Prostate gland (tissue), 2 donors: ENCODE data around the gene PTPRE.

Experiments used
- POLR2A ChIP-seq: fragments of 450-650 bp; IDR thresholded peaks from one replicate; pipeline ENCODE4 v1.6.1; 2016; ENCODE audit warnings: antibody characterized with exemption, mild to moderate bottlenecking
- TF ChIP-seq, protein P1 (sequence below), 4 experiments: fragments of 200-600 bp in 2 of 4; fragments of 450-650 bp in 2 of 4; sonication (generic) in 2 of 4; IDR thresholded peaks; 1 replicate in 3 of 4; 2 replicates in 1 of 4; pipeline ENCODE4 v1.5.1; 2016 to 2019; ENCODE audit warnings: antibody characterized with exemption in 4 of 4, mild to moderate bottlenecking in 2 of 4, moderate library complexity in 2 of 4

- TF ChIP-seq, protein P1, sequence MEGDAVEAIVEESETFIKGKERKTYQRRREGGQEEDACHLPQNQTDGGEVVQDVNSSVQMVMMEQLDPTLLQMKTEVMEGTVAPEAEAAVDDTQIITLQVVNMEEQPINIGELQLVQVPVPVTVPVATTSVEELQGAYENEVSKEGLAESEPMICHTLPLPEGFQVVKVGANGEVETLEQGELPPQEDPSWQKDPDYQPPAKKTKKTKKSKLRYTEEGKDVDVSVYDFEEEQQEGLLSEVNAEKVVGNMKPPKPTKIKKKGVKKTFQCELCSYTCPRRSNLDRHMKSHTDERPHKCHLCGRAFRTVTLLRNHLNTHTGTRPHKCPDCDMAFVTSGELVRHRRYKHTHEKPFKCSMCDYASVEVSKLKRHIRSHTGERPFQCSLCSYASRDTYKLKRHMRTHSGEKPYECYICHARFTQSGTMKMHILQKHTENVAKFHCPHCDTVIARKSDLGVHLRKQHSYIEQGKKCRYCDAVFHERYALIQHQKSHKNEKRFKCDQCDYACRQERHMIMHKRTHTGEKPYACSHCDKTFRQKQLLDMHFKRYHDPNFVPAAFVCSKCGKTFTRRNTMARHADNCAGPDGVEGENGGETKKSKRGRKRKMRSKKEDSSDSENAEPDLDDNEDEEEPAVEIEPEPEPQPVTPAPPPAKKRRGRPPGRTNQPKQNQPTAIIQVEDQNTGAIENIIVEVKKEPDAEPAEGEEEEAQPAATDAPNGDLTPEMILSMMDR (IDR thresholded peaks at IDR 0.05): no peak
- TF ChIP-seq POLR2A: no peak
Measured at GRCh38 chr10:128101901-128102300, 195.0 kb downstream of the PTPRE start.
